H1 (cell line): ENCODE measurements around the gene MRRF. TPM values are rescaled to one million over a fixed set of nuclear protein-coding genes. Genes with fewer than 3 reads are reported as not detected.

ENCODE experiments used
- CTCF ChIA-PET: fragments of 300-600 bp; sonication (Branson Sonifier 250); formaldehyde crosslinking; loops from one replicate; lab custom pipeline; 2021; ENCODE audit not compliant: partially characterized antibody; lab: Charles Lee
- POLR2A ChIA-PET: fragments of 300-600 bp; sonication (Branson Sonifier 250); formaldehyde crosslinking; loops from one replicate; lab custom pipeline; 2021; ENCODE audit warnings: inconsistent platforms; ENCODE audit not compliant: partially characterized antibody; lab: Charles Lee
- DNase-seq, 2 experiments: peaks; one replicate each; pipeline versions ENCODE4 v3.0.0 to v3.0.0-alpha.2; 2010 to 2022; ENCODE audit warnings: low spot score in 2 of 2, low read depth in 1 of 2, mixed read lengths in 1 of 2
- FAIRE-seq: peaks from 2 replicates; lab custom pipeline; 2011; peaks lifted over from hg19 to GRCh38; lab: Jason Lieb, UNC
- H2AFZ ChIP-seq: 2 replicates; pipeline ENCODE4 v1.8.1; 2012; ENCODE audit warnings: low read length, inconsistent platforms
- H2AK5ac ChIP-seq: 2 replicates; pipeline ENCODE4 v1.6.1; 2013; ENCODE audit warnings: low read depth, low read length
- H2BK120ac ChIP-seq: replicated peaks from 2 replicates; pipeline ENCODE3; 2013; ENCODE audit warnings: low read depth, low read length, inconsistent platforms
- H2BK12ac ChIP-seq: 2 replicates; pipeline ENCODE4 v1.6.1; 2013; ENCODE audit warnings: low read depth, low read length
- H2BK15ac ChIP-seq: 2 replicates; pipeline ENCODE4 v1.6.1; 2013; ENCODE audit warnings: low read length
- H2BK20ac ChIP-seq: 2 replicates; pipeline ENCODE4 v1.6.1; 2013; ENCODE audit warnings: low read length
- H2BK5ac ChIP-seq: 2 replicates; pipeline ENCODE4 v1.6.1; 2013; ENCODE audit warnings: low read depth, low read length
- H3K14ac ChIP-seq: 2 replicates; pipeline ENCODE4 v1.6.1; 2013; ENCODE audit warnings: inconsistent platforms; ENCODE audit not compliant: insufficient read length
- H3K18ac ChIP-seq: 2 replicates; pipeline ENCODE4 v1.6.1; 2013; ENCODE audit warnings: low read length; ENCODE audit errors: extremely low read depth
- H3K23ac ChIP-seq: 2 replicates; pipeline ENCODE4 v1.6.1; 2013; ENCODE audit warnings: inconsistent platforms; ENCODE audit not compliant: insufficient read length
- H3K23me2 ChIP-seq: 2 replicates; pipeline ENCODE4 v1.6.1; 2013; ENCODE audit warnings: low read depth, low read length
- H3K27ac ChIP-seq: 2 replicates; pipeline ENCODE4 v1.6.1; 2011; ENCODE audit warnings: low read depth, low read length, inconsistent platforms
- H3K27me3 ChIP-seq, 4 experiments: replicated peaks in 1 of 4; 1 replicate in 1 of 4; 2 replicates in 3 of 4; pipeline versions ENCODE4 v1.6.1 to v1.8.1; 2011 to 2013; ENCODE audit warnings: low read length in 3 of 4, mild to moderate bottlenecking in 3 of 4, inconsistent platforms in 2 of 4, mixed read lengths in 2 of 4, moderate library complexity in 1 of 4; ENCODE audit not compliant: control insufficient read depth in 3 of 4, insufficient read depth in 3 of 4; ENCODE audit errors: extremely low read depth in 1 of 4
- H3K36me3 ChIP-seq, 4 experiments: 2 replicates each; pipeline versions ENCODE4 v1.6.1 to v1.8.1; 2011 to 2013; ENCODE audit warnings: mild to moderate bottlenecking in 4 of 4, low read length in 3 of 4, moderate library complexity in 2 of 4, control low read depth in 1 of 4, inconsistent platforms in 1 of 4; ENCODE audit not compliant: insufficient read depth in 4 of 4, control insufficient read depth in 2 of 4
- H3K4ac ChIP-seq: replicated peaks from 2 replicates; pipeline ENCODE3; 2013; ENCODE audit warnings: low read length, low read depth, mixed read lengths, inconsistent platforms; ENCODE audit not compliant: insufficient read length
- H3K4me1 ChIP-seq, 4 experiments: replicated peaks in 1 of 4; 1 replicate in 1 of 4; 2 replicates in 3 of 4; pipeline versions ENCODE4 v1.6.1 to v1.8.1; 2011 to 2013; ENCODE audit warnings: low read length in 3 of 4, inconsistent platforms in 2 of 4, mixed read lengths in 1 of 4; ENCODE audit not compliant: insufficient read depth in 4 of 4, control insufficient read depth in 3 of 4
- H3K4me2 ChIP-seq, 2 experiments: 2 replicates each; pipeline versions ENCODE4 v1.6.1 to v1.8.1; 2011 to 2013; ENCODE audit warnings: low read depth in 2 of 2, low read length in 2 of 2, control low read depth in 1 of 2, inconsistent platforms in 1 of 2, mild to moderate bottlenecking in 1 of 2; ENCODE audit not compliant: insufficient read depth in 1 of 2
- H3K4me3 ChIP-seq, 4 experiments: fragments of 200-600, 300-600 bp in 1 of 4; sonication (generic), shearing (Covaris generic), sonication (Bioruptor Twin) in 1 of 4; 2 replicates each; pipeline versions ENCODE4 v1.5.1 to v1.8.1; 2011 to 2016; ENCODE audit warnings: low read length in 4 of 4, low read depth in 3 of 4, control low read depth in 2 of 4, inconsistent platforms in 2 of 4, mild to moderate bottlenecking in 2 of 4, mixed read lengths in 1 of 4, moderate library complexity in 1 of 4; ENCODE audit not compliant: insufficient read depth in 2 of 4; ENCODE audit errors: extremely low read depth in 1 of 4
- H3K56ac ChIP-seq: replicated peaks from 2 replicates; pipeline ENCODE3; 2013; ENCODE audit warnings: low read depth, mild to moderate bottlenecking, mixed read lengths, low read length, inconsistent platforms; ENCODE audit not compliant: insufficient read length
- H3K79me1 ChIP-seq: 2 replicates; pipeline ENCODE4 v1.6.1; 2013; ENCODE audit warnings: low read depth, low read length, control low read depth
- H3K79me2 ChIP-seq, 2 experiments: 2 replicates each; pipeline versions ENCODE4 v1.6.1 to v1.8.1; 2012 to 2013; ENCODE audit warnings: low read length in 2 of 2, mild to moderate bottlenecking in 2 of 2, inconsistent platforms in 1 of 2; ENCODE audit not compliant: insufficient read depth in 2 of 2, control insufficient read depth in 1 of 2
- H3K9ac ChIP-seq, 4 experiments: replicated peaks in 1 of 4; 1 replicate in 1 of 4; 2 replicates in 3 of 4; pipeline versions ENCODE4 v1.6.1 to v1.8.1; 2011 to 2013; ENCODE audit warnings: low read depth in 3 of 4, low read length in 3 of 4, control low read depth in 2 of 4, mild to moderate bottlenecking in 2 of 4, moderate library complexity in 2 of 4, inconsistent platforms in 1 of 4; ENCODE audit errors: extremely low read depth in 1 of 4
- H3K9me3 ChIP-seq, 2 experiments: 2 replicates each; pipeline versions ENCODE4 v1.6.1 to v1.8.1; 2012 to 2013; ENCODE audit warnings: mild to moderate bottlenecking in 2 of 2, moderate library complexity in 2 of 2, control low read depth in 1 of 2, inconsistent platforms in 1 of 2, low read depth in 1 of 2, low read length in 1 of 2, mixed read lengths in 1 of 2; ENCODE audit not compliant: insufficient read depth in 2 of 2
- H4K20me1 ChIP-seq, 2 experiments: replicated peaks in 1 of 2; 2 replicates each; pipeline versions ENCODE3 to v1.8.1; 2011 to 2013; ENCODE audit warnings: inconsistent platforms in 2 of 2, low read length in 2 of 2, mild to moderate bottlenecking in 1 of 2; ENCODE audit not compliant: insufficient read depth in 2 of 2, control insufficient read depth in 1 of 2
- H4K5ac ChIP-seq: 2 replicates; pipeline ENCODE4 v1.6.1; 2013; ENCODE audit warnings: low read length, low read depth, mixed read lengths, inconsistent platforms; ENCODE audit not compliant: insufficient read length
- H4K8ac ChIP-seq: 2 replicates; pipeline ENCODE4 v1.8.0; 2013; ENCODE audit warnings: mild to moderate bottlenecking, moderate library complexity, low read length, inconsistent platforms; ENCODE audit not compliant: insufficient read depth; ENCODE audit errors: extremely low read depth
- H4K91ac ChIP-seq: replicated peaks from 2 replicates; pipeline ENCODE3; 2013; ENCODE audit warnings: low read length, mixed read lengths, inconsistent platforms; ENCODE audit not compliant: insufficient read length
- CBX8 ChIP-seq: fragments of 300-800, 300-1000 bp; sonication (generic); IDR thresholded peaks from 2 replicates; pipeline ENCODE4 v1.7.1; 2016; ENCODE audit warnings: low read depth, low read length, borderline replicate concordance
- CEBPB ChIP-seq: IDR thresholded peaks from 2 replicates; pipeline ENCODE4 v1.6.1; 2012; ENCODE audit warnings: low read depth, low read length
- CHD2 ChIP-seq: IDR thresholded peaks from 2 replicates; pipeline ENCODE4 v1.6.1; 2012; ENCODE audit warnings: low read length, improper control_type of control experiment
- CTCF ChIP-seq, 3 experiments: IDR thresholded peaks; 1 replicate in 2 of 3; 2 replicates in 1 of 3; pipeline versions ENCODE4 v1.5.1 to v1.6.1; 2011; ENCODE audit warnings: low read length in 3 of 3, mild to moderate bottlenecking in 3 of 3, inconsistent platforms in 2 of 3, low read depth in 1 of 3, moderate library complexity in 1 of 3; ENCODE audit not compliant: insufficient read depth in 1 of 3; ENCODE audit errors: control extremely low read depth in 1 of 3
- E2F6 ChIP-seq: IDR thresholded peaks from 2 replicates; pipeline ENCODE4 v1.6.1; 2012; ENCODE audit warnings: inconsistent platforms
- KDM5A ChIP-seq: fragments of 200-600 bp; IDR thresholded peaks from 2 replicates; pipeline ENCODE4 v1.7.1; 2012; ENCODE audit warnings: mild to moderate bottlenecking, low read length, inconsistent platforms, mixed read lengths
- RBBP5 ChIP-seq: IDR thresholded peaks from 2 replicates; pipeline ENCODE4 v1.7.1; 2012; ENCODE audit warnings: low read depth, mild to moderate bottlenecking, inconsistent platforms, low read length, moderate library complexity, borderline replicate concordance
- RXRA ChIP-seq: IDR thresholded peaks from 2 replicates; pipeline ENCODE4 v1.6.1; 2011; ENCODE audit warnings: low read depth, mild to moderate bottlenecking, low read length, moderate library complexity; ENCODE audit not compliant: insufficient read depth
- SP4 ChIP-seq: IDR thresholded peaks from 2 replicates; pipeline ENCODE4 v1.6.1; 2012; ENCODE audit warnings: low read length, inconsistent platforms
- TBP ChIP-seq: IDR thresholded peaks from 2 replicates; pipeline ENCODE4 v1.6.1; 2011; ENCODE audit warnings: low read depth, low read length, improper control_type of control experiment
- YY1 ChIP-seq: IDR thresholded peaks from 2 replicates; pipeline ENCODE4 v1.6.1; 2011; ENCODE audit warnings: low read depth, mild to moderate bottlenecking, low read length
- WGBS, 2 experiments: shearing (Covaris generic) in 1 of 2; methylation state at CpG; one replicate each; pipeline versions ENCODE4 v1.1.6 to v1.1.7; 2013 to 2015; ENCODE audit warnings: low lambda C conversion rate in 2 of 2, mixed read lengths in 2 of 2, inconsistent platforms in 1 of 2, low coverage in 1 of 2, missing lambda C conversion rate in 1 of 2; ENCODE audit not compliant: insufficient replicate concordance in 2 of 2, insufficient coverage in 1 of 2, insufficient read length in 1 of 2; ENCODE audit errors: extremely low coverage in 1 of 2, missing lambda C conversion rate in 1 of 2; 5-methylcytosine and 5-hydroxymethylcytosine counted together
- polyA plus RNA-seq, 7 experiments: library from polyadenylated mRNA; depleted of rRNA in 3 of 7; stranded (reverse) in 5 of 7; unstranded in 2 of 7; fragments of >200 nt in 5 of 7; fragments of 200-250 nt in 2 of 7; gene quantifications; 1 replicate in 5 of 7; 2 replicates in 1 of 7; 4 replicates in 1 of 7; pipeline versions ENCODE4 v1.2.1 to v1.2.3, GENCODE V29; 2011 to 2013; ENCODE audit warnings: missing spikeins in 2 of 7, mixed read lengths in 2 of 7
- total RNA-seq: library from RNA; stranded (reverse); fragmentation: NEBNext Ultra II Directional; extraction: Animal tissue kit (Norgen Biotek cat#: 25700); gene quantifications from 2 replicates; pipeline ENCODE4 v1.2.1, GENCODE V29; 2021

Gene MRRF
- total and polyA plus RNA-seq, 2 of the 8 experiments (the other 6 are each of a cell fraction or from before 2014, with no cell fraction given), result 29.4 to 47.8 TPM

GRCh38 chr9:122348791-122349190, 84.1 kb downstream of the MRRF start:
- Histone ChIP-seq H2AFZ (no peak overlapping the region), H3K27me3 (peaks cover 0 to 17% (median 9%) of the 10 kb centered on the region in 4 experiments; a peak in 6 of 7 replicates), H3K79me1 (no peaks in the 10 kb centered on the region), H2AK5ac (no peak overlapping the region; the same call in 1 of the 2 replicates), H3K4me2 (no peak overlapping the region), H2BK20ac (no peak overlapping the region; the same call in 1 of the 2 replicates), H3K27ac (no peak overlapping the region), H2BK15ac (no peak overlapping the region), H3K4me1 (peaks cover 0 to 9% (median 5%) of the 10 kb centered on the region in 4 experiments; a peak in 5 of 7 replicates), H4K20me1 (peaks cover 0 to 2% of the 10 kb centered on the region in 2 experiments), H3K23ac (no peak overlapping the region), H3K23me2 (peaks cover 6% of the 10 kb centered on the region), H3K4ac (no peak overlapping the region), H3K14ac (no peak overlapping the region), H3K79me2 (no peaks in the 10 kb centered on the region), H3K9me3 (0 out of 4 replicates have a peak, but pooled peaks cover 0 to 3% of the 10 kb centered on the region in 2 experiments), H3K18ac (no peak overlapping the region), H2BK5ac (no peak overlapping the region), H4K5ac (no peak overlapping the region), H3K9ac (no peak overlapping the region), H3K56ac (no peak overlapping the region), H3K4me3 (no peak overlapping the region), H2BK12ac (peak overlapping the region; percentile 68; the same call in 1 of the 2 replicates), H4K91ac (no peak overlapping the region), H4K8ac (no peak overlapping the region), H2BK120ac (no peak overlapping the region), H3K36me3 (no peaks in the 10 kb centered on the region)
- FAIRE-seq, result no peak
- 88% methylated on average over 2 of the region's 2 CpGs; no CpG with 5 or more reads in 1 of the 2 experiments for WGBS, 2 experiments
- no peak for DNase-seq
- POLR2A ChIA-PET, result no interaction called here
- CTCF ChIA-PET, result interaction anchor here (1.0 to 25.6 kb wide), 7 partner anchors 8 to 252 kb away, joined by 3 to 544 read pairs (median 6); no protein-coding TSS in a partner anchor
- TF ChIP-seq E2F6 (no peak), YY1 (no peak), RBBP5 (no peak), CBX8 (no peak), KDM5A (no peak), TBP (no peak), CHD2 (no peak), CEBPB (no peak), CTCF (IDR thresholded peaks at IDR 0.05; ENCODE audit: control extremely low read depth in 1 of 3, insufficient read depth in 1 of 3, low read depth in 1 of 3, low read length in 3 of 3) (no peak), RXRA (no peak), SP4 (no peak)
